Pons (tissue), 1 donor: ENCODE measurements around the gene ENPP7.

Source experiments
- DNase-seq: peaks from one replicate; pipeline ENCODE4 v3.0.0-alpha.2; 2016; ENCODE audit warnings: low spot score

The ENPP7 gene

GRCh38 chr17:79732804-79733691, 2.3 kb downstream of the ENPP7 start:
- peak; percentile 49 for DNase-seq

GRCh38 chr17:79733692-79734070, 2.9 kb downstream of the ENPP7 start:
- DNase-seq = no peak

- no peak for DNase-seq
Observed at GRCh38 chr17:79735096-79735495, 4.4 kb downstream of the ENPP7 start.

- DNase-seq = no peak
Observed at GRCh38 chr17:79737046-79737921, 6.5 kb downstream of the ENPP7 start.

- DNase-seq = no peak
Observed at GRCh38 chr17:79737922-79738578, 7.3 kb downstream of the ENPP7 start.

GRCh38 chr17:79738643-79739042, 7.9 kb downstream of the ENPP7 start:
- DNase-seq = no peak

GRCh38 chr17:79739148-79740062, 8.7 kb downstream of the ENPP7 start:
- DNase-seq = no peak

- DNase-seq = no peak
Observed at GRCh38 chr17:79740413-79740812, 9.7 kb downstream of the ENPP7 start.

- no peak for DNase-seq
Observed at GRCh38 chr17:79741401-79741750, 10.6 kb downstream of the ENPP7 start.

- DNase-seq = peak; percentile 34
Observed at GRCh38 chr17:79741751-79742588, 11.2 kb downstream of the ENPP7 start.

GRCh38 chr17:79742589-79742918, 11.8 kb downstream of the ENPP7 start:
- no peak for DNase-seq

GRCh38 chr17:79742951-79743476, 12.3 kb downstream of the ENPP7 start:
- no peak for DNase-seq

GRCh38 chr17:79743614-79744013, 12.9 kb downstream of the ENPP7 start:
- no peak for DNase-seq

- no peak for DNase-seq
Observed at GRCh38 chr17:79745641-79746105, 14.9 kb downstream of the ENPP7 start.

GRCh38 chr17:79746889-79747507, 16.3 kb downstream of the ENPP7 start:
- DNase-seq = no peak

- no peak for DNase-seq
Observed at GRCh38 chr17:79747508-79748294, 17.0 kb downstream of the ENPP7 start.

GRCh38 chr17:79748295-79749099, 17.8 kb downstream of the ENPP7 start:
- no peak for DNase-seq

GRCh38 chr17:79749156-79749815, 18.5 kb downstream of the ENPP7 start:
- DNase-seq = no peak
